H1 (cell line): ENCODE data around the gene CTTNBP2NL. TPM values are rescaled to one million over a fixed set of nuclear protein-coding genes. Genes with fewer than 3 reads are reported as not detected.

Experiments used
- CTCF ChIA-PET: fragments of 300-600 bp; sonication (Branson Sonifier 250); formaldehyde crosslinking; loops from one replicate; lab custom pipeline; 2021; ENCODE audit not compliant: partially characterized antibody; lab: Charles Lee
- POLR2A ChIA-PET: fragments of 300-600 bp; sonication (Branson Sonifier 250); formaldehyde crosslinking; loops from one replicate; lab custom pipeline; 2021; ENCODE audit warnings: inconsistent platforms; ENCODE audit not compliant: partially characterized antibody; lab: Charles Lee
- DNase-seq, 2 experiments: peaks; one replicate each; pipeline versions ENCODE4 v3.0.0 to v3.0.0-alpha.2; 2010 to 2022; ENCODE audit warnings: low spot score in 2 of 2, low read depth in 1 of 2, mixed read lengths in 1 of 2
- FAIRE-seq: peaks from 2 replicates; lab custom pipeline; 2011; peaks lifted over from hg19 to GRCh38; lab: Jason Lieb, UNC
- H2AFZ ChIP-seq: 2 replicates; pipeline ENCODE4 v1.8.1; 2012; ENCODE audit warnings: low read length, inconsistent platforms
- H2AK5ac ChIP-seq: 2 replicates; pipeline ENCODE4 v1.6.1; 2013; ENCODE audit warnings: low read depth, low read length
- H2BK120ac ChIP-seq: replicated peaks from 2 replicates; pipeline ENCODE3; 2013; ENCODE audit warnings: low read depth, low read length, inconsistent platforms
- H2BK12ac ChIP-seq: 2 replicates; pipeline ENCODE4 v1.6.1; 2013; ENCODE audit warnings: low read depth, low read length
- H2BK15ac ChIP-seq: 2 replicates; pipeline ENCODE4 v1.6.1; 2013; ENCODE audit warnings: low read length
- H2BK20ac ChIP-seq: 2 replicates; pipeline ENCODE4 v1.6.1; 2013; ENCODE audit warnings: low read length
- H2BK5ac ChIP-seq: 2 replicates; pipeline ENCODE4 v1.6.1; 2013; ENCODE audit warnings: low read depth, low read length
- H3K14ac ChIP-seq: 2 replicates; pipeline ENCODE4 v1.6.1; 2013; ENCODE audit warnings: inconsistent platforms; ENCODE audit not compliant: insufficient read length
- H3K18ac ChIP-seq: 2 replicates; pipeline ENCODE4 v1.6.1; 2013; ENCODE audit warnings: low read length; ENCODE audit errors: extremely low read depth
- H3K23ac ChIP-seq: 2 replicates; pipeline ENCODE4 v1.6.1; 2013; ENCODE audit warnings: inconsistent platforms; ENCODE audit not compliant: insufficient read length
- H3K23me2 ChIP-seq: 2 replicates; pipeline ENCODE4 v1.6.1; 2013; ENCODE audit warnings: low read depth, low read length
- H3K27ac ChIP-seq: 2 replicates; pipeline ENCODE4 v1.6.1; 2011; ENCODE audit warnings: low read depth, low read length, inconsistent platforms
- H3K27me3 ChIP-seq, 4 experiments: replicated peaks in 1 of 4; 1 replicate in 1 of 4; 2 replicates in 3 of 4; pipeline versions ENCODE4 v1.6.1 to v1.8.1; 2011 to 2013; ENCODE audit warnings: low read length in 3 of 4, mild to moderate bottlenecking in 3 of 4, inconsistent platforms in 2 of 4, mixed read lengths in 2 of 4, moderate library complexity in 1 of 4; ENCODE audit not compliant: control insufficient read depth in 3 of 4, insufficient read depth in 3 of 4; ENCODE audit errors: extremely low read depth in 1 of 4
- H3K36me3 ChIP-seq, 4 experiments: 2 replicates each; pipeline versions ENCODE4 v1.6.1 to v1.8.1; 2011 to 2013; ENCODE audit warnings: mild to moderate bottlenecking in 4 of 4, low read length in 3 of 4, moderate library complexity in 2 of 4, control low read depth in 1 of 4, inconsistent platforms in 1 of 4; ENCODE audit not compliant: insufficient read depth in 4 of 4, control insufficient read depth in 2 of 4
- H3K4ac ChIP-seq: replicated peaks from 2 replicates; pipeline ENCODE3; 2013; ENCODE audit warnings: low read length, low read depth, mixed read lengths, inconsistent platforms; ENCODE audit not compliant: insufficient read length
- H3K4me1 ChIP-seq, 4 experiments: replicated peaks in 1 of 4; 1 replicate in 1 of 4; 2 replicates in 3 of 4; pipeline versions ENCODE4 v1.6.1 to v1.8.1; 2011 to 2013; ENCODE audit warnings: low read length in 3 of 4, inconsistent platforms in 2 of 4, mixed read lengths in 1 of 4; ENCODE audit not compliant: insufficient read depth in 4 of 4, control insufficient read depth in 3 of 4
- H3K4me2 ChIP-seq, 2 experiments: 2 replicates each; pipeline versions ENCODE4 v1.6.1 to v1.8.1; 2011 to 2013; ENCODE audit warnings: low read depth in 2 of 2, low read length in 2 of 2, control low read depth in 1 of 2, inconsistent platforms in 1 of 2, mild to moderate bottlenecking in 1 of 2; ENCODE audit not compliant: insufficient read depth in 1 of 2
- H3K4me3 ChIP-seq, 4 experiments: fragments of 200-600, 300-600 bp in 1 of 4; sonication (generic), shearing (Covaris generic), sonication (Bioruptor Twin) in 1 of 4; 2 replicates each; pipeline versions ENCODE4 v1.5.1 to v1.8.1; 2011 to 2016; ENCODE audit warnings: low read length in 4 of 4, low read depth in 3 of 4, control low read depth in 2 of 4, inconsistent platforms in 2 of 4, mild to moderate bottlenecking in 2 of 4, mixed read lengths in 1 of 4, moderate library complexity in 1 of 4; ENCODE audit not compliant: insufficient read depth in 2 of 4; ENCODE audit errors: extremely low read depth in 1 of 4
- H3K56ac ChIP-seq: replicated peaks from 2 replicates; pipeline ENCODE3; 2013; ENCODE audit warnings: low read depth, mild to moderate bottlenecking, mixed read lengths, low read length, inconsistent platforms; ENCODE audit not compliant: insufficient read length
- H3K79me1 ChIP-seq: 2 replicates; pipeline ENCODE4 v1.6.1; 2013; ENCODE audit warnings: low read depth, low read length, control low read depth
- H3K79me2 ChIP-seq, 2 experiments: 2 replicates each; pipeline versions ENCODE4 v1.6.1 to v1.8.1; 2012 to 2013; ENCODE audit warnings: low read length in 2 of 2, mild to moderate bottlenecking in 2 of 2, inconsistent platforms in 1 of 2; ENCODE audit not compliant: insufficient read depth in 2 of 2, control insufficient read depth in 1 of 2
- H3K9ac ChIP-seq, 4 experiments: replicated peaks in 1 of 4; 1 replicate in 1 of 4; 2 replicates in 3 of 4; pipeline versions ENCODE4 v1.6.1 to v1.8.1; 2011 to 2013; ENCODE audit warnings: low read depth in 3 of 4, low read length in 3 of 4, control low read depth in 2 of 4, mild to moderate bottlenecking in 2 of 4, moderate library complexity in 2 of 4, inconsistent platforms in 1 of 4; ENCODE audit errors: extremely low read depth in 1 of 4
- H3K9me3 ChIP-seq, 2 experiments: 2 replicates each; pipeline versions ENCODE4 v1.6.1 to v1.8.1; 2012 to 2013; ENCODE audit warnings: mild to moderate bottlenecking in 2 of 2, moderate library complexity in 2 of 2, control low read depth in 1 of 2, inconsistent platforms in 1 of 2, low read depth in 1 of 2, low read length in 1 of 2, mixed read lengths in 1 of 2; ENCODE audit not compliant: insufficient read depth in 2 of 2
- H4K20me1 ChIP-seq, 2 experiments: replicated peaks in 1 of 2; 2 replicates each; pipeline versions ENCODE3 to v1.8.1; 2011 to 2013; ENCODE audit warnings: inconsistent platforms in 2 of 2, low read length in 2 of 2, mild to moderate bottlenecking in 1 of 2; ENCODE audit not compliant: insufficient read depth in 2 of 2, control insufficient read depth in 1 of 2
- H4K5ac ChIP-seq: 2 replicates; pipeline ENCODE4 v1.6.1; 2013; ENCODE audit warnings: low read length, low read depth, mixed read lengths, inconsistent platforms; ENCODE audit not compliant: insufficient read length
- H4K8ac ChIP-seq: 2 replicates; pipeline ENCODE4 v1.8.0; 2013; ENCODE audit warnings: mild to moderate bottlenecking, moderate library complexity, low read length, inconsistent platforms; ENCODE audit not compliant: insufficient read depth; ENCODE audit errors: extremely low read depth
- H4K91ac ChIP-seq: replicated peaks from 2 replicates; pipeline ENCODE3; 2013; ENCODE audit warnings: low read length, mixed read lengths, inconsistent platforms; ENCODE audit not compliant: insufficient read length
- BCL11A ChIP-seq, 2 experiments: IDR thresholded peaks; one replicate each; pipeline ENCODE4 v1.6.1; 2011; ENCODE audit warnings: low read depth in 2 of 2, low read length in 2 of 2, mild to moderate bottlenecking in 2 of 2
- GABPA ChIP-seq: IDR thresholded peaks from 2 replicates; pipeline ENCODE4 v1.6.1; 2011; ENCODE audit warnings: mild to moderate bottlenecking, low read length, moderate library complexity, borderline replicate concordance; ENCODE audit not compliant: insufficient read depth
- KDM1A ChIP-seq: fragments of 200-600, 300-600 bp; sonication (generic); IDR thresholded peaks from 2 replicates; pipeline ENCODE4 v1.7.1; 2016; ENCODE audit warnings: mild to moderate bottlenecking, low read length, borderline replicate concordance
- MAFK ChIP-seq: IDR thresholded peaks from 2 replicates; pipeline ENCODE4 v1.6.1; 2012; ENCODE audit warnings: low read depth, mild to moderate bottlenecking, improper control_type of control experiment, low read length
- RAD21 ChIP-seq, 2 experiments: IDR thresholded peaks in 1 of 2; conservative IDR thresholded peaks in 1 of 2; 2 replicates each; pipeline ENCODE4 v1.6.1; 2011; ENCODE audit warnings: low read depth in 2 of 2, low read length in 2 of 2, improper control_type of control experiment in 1 of 2, inconsistent platforms in 1 of 2, mild to moderate bottlenecking in 1 of 2, moderate library complexity in 1 of 2
- RNF2 ChIP-seq: fragments of 200-900, 300-1000 bp; sonication (generic); IDR thresholded peaks from 2 replicates; pipeline ENCODE4 v1.7.1; 2016; ENCODE audit warnings: borderline replicate concordance, low read depth, mild to moderate bottlenecking, antibody characterized with exemption, low read length; ENCODE audit not compliant: poor library complexity, severe bottlenecking; ENCODE audit errors: missing control alignments
- SP1 ChIP-seq: IDR thresholded peaks from 2 replicates; pipeline ENCODE4 v1.6.1; 2011; ENCODE audit warnings: low read depth, low read length
- TAF1 ChIP-seq: IDR thresholded peaks from 2 replicates; pipeline ENCODE4 v1.6.1; 2011; ENCODE audit warnings: mild to moderate bottlenecking, low read depth, low read length
- TAF7 ChIP-seq: optimal IDR thresholded peaks from 2 replicates; pipeline ENCODE3; 2011; ENCODE audit warnings: low read depth, mild to moderate bottlenecking, inconsistent platforms, low read length, moderate library complexity, borderline replicate concordance
- TEAD4 ChIP-seq: IDR thresholded peaks from 2 replicates; pipeline ENCODE4 v1.6.1; 2012; ENCODE audit warnings: low read depth, low read length, inconsistent platforms, mixed read lengths
- YY1 ChIP-seq: IDR thresholded peaks from 2 replicates; pipeline ENCODE4 v1.6.1; 2011; ENCODE audit warnings: low read depth, mild to moderate bottlenecking, low read length
- polyA plus RNA-seq, 7 experiments: library from polyadenylated mRNA; depleted of rRNA in 3 of 7; stranded (reverse) in 5 of 7; unstranded in 2 of 7; fragments of >200 nt in 5 of 7; fragments of 200-250 nt in 2 of 7; gene quantifications; 1 replicate in 5 of 7; 2 replicates in 1 of 7; 4 replicates in 1 of 7; pipeline versions ENCODE4 v1.2.1 to v1.2.3, GENCODE V29; 2011 to 2013; ENCODE audit warnings: missing spikeins in 2 of 7, mixed read lengths in 2 of 7
- total RNA-seq: library from RNA; stranded (reverse); fragmentation: NEBNext Ultra II Directional; extraction: Animal tissue kit (Norgen Biotek cat#: 25700); gene quantifications from 2 replicates; pipeline ENCODE4 v1.2.1, GENCODE V29; 2021
- TF ChIP-seq, protein P1 (sequence below): IDR thresholded peaks from 2 replicates; pipeline ENCODE4 v1.6.1; 2011; ENCODE audit warnings: low read length, improper control_type of control experiment
- TF ChIP-seq, protein P2 (sequence below): IDR thresholded peaks from 2 replicates; pipeline ENCODE4 v1.6.1; 2012; ENCODE audit warnings: inconsistent platforms

CTTNBP2NL gene
- total and polyA plus RNA-seq, 2 of the 8 experiments (the other 6 are each of a cell fraction or from before 2014, with no cell fraction given), result 6.4 to 35.1 TPM

DNA sequence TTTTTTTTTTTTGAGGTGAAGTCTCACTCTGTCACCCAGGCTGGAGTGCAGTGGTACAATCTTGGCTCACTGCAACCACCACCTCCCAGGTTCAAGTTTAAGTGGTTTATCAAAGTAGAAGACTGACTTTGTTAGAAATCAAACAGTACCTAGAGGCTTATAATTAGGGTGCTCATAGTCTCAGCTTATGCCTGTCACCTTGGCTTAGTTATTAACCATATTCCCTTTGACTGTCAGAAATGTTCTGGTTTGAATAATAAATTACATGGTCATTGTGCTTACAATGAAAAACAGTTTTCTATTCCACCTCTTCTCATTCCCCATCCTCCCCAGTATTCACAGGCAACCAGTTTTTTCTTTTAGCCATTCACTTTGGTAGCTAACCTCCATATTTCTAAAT is 54.8 kb downstream of the CTTNBP2NL start:
- no peak overlapping the region for H3K4me3 ChIP-seq
- no peaks in the 10 kb centered on the region for H3K9me3 ChIP-seq
- no peaks in the 10 kb centered on the region for H3K23me2 ChIP-seq
- H3K14ac ChIP-seq, result no peak overlapping the region
- CTCF ChIA-PET, result interaction anchor here (0.7 to 1.5 kb wide), 2 partner anchors 55 to 60 kb away, joined by 3 to 4 read pairs; partner anchors contain the start of gene CTTNBP2NL
- no peak overlapping the region for H4K8ac ChIP-seq
- no peaks in the 10 kb centered on the region for H3K4me1 ChIP-seq
- H2BK12ac ChIP-seq, result no peak overlapping the region
- no peak overlapping the region for H3K9ac ChIP-seq
- H4K20me1 ChIP-seq, result peaks cover 1 to 3% of the 10 kb centered on the region in 2 experiments
- peaks cover 5 to 34% (median 14%) of the 10 kb centered on the region in 4 experiments; a peak in 6 of 8 replicates for H3K36me3 ChIP-seq
- H2BK20ac ChIP-seq, result no peak overlapping the region
- no peak overlapping the region for H2BK120ac ChIP-seq
- no peak overlapping the region for H3K56ac ChIP-seq
- POLR2A ChIA-PET, result interaction anchor here (0.9 kb wide), 1 partner anchor 12 kb away, joined by 3 read pairs; no protein-coding TSS in a partner anchor
- no peaks in the 10 kb centered on the region for H3K79me2 ChIP-seq
- no peak overlapping the region for H2BK5ac ChIP-seq
- no peak overlapping the region for H3K4me2 ChIP-seq
- H2AFZ ChIP-seq, result no peak overlapping the region
- H4K5ac ChIP-seq, result no peak overlapping the region
- H2AK5ac ChIP-seq, result no peak overlapping the region
- no peak overlapping the region for H3K27ac ChIP-seq
- DNase-seq, result no peak
- no peak overlapping the region for H3K18ac ChIP-seq
- no peaks in the 10 kb centered on the region for H3K27me3 ChIP-seq
- no peak overlapping the region for H4K91ac ChIP-seq
- H3K4ac ChIP-seq, result no peak overlapping the region
- no peaks in the 10 kb centered on the region for H3K79me1 ChIP-seq
- H3K23ac ChIP-seq, result no peak overlapping the region
- no peak for FAIRE-seq
- no peak overlapping the region for H2BK15ac ChIP-seq
- TF ChIP-seq RAD21 (IDR thresholded peaks at IDR 0.05 in 1 of 2, conservative IDR thresholded peaks at IDR 0.05 in 1 of 2; ENCODE audit: low read depth in 2 of 2, low read length in 2 of 2) (no peak), RNF2 (no peak), YY1 (no peak), TAF1 (no peak), TEAD4 (no peak), SP1 (no peak), GABPA (no peak), BCL11A (IDR thresholded peaks at IDR 0.05; ENCODE audit: low read depth in 2 of 2, low read length in 2 of 2) (no peak), MAFK (no peak), TAF7 (no peak), KDM1A (no peak)
- TF ChIP-seq, protein P1, sequence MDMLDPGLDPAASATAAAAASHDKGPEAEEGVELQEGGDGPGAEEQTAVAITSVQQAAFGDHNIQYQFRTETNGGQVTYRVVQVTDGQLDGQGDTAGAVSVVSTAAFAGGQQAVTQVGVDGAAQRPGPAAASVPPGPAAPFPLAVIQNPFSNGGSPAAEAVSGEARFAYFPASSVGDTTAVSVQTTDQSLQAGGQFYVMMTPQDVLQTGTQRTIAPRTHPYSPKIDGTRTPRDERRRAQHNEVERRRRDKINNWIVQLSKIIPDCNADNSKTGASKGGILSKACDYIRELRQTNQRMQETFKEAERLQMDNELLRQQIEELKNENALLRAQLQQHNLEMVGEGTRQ, result no peak
- TF ChIP-seq, protein P2, sequence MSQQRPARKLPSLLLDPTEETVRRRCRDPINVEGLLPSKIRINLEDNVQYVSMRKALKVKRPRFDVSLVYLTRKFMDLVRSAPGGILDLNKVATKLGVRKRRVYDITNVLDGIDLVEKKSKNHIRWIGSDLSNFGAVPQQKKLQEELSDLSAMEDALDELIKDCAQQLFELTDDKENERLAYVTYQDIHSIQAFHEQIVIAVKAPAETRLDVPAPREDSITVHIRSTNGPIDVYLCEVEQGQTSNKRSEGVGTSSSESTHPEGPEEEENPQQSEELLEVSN, result no peak
